Measurements from ENCODE around the gene ARFGAP1. TPM values are rescaled to one million over a fixed set of nuclear protein-coding genes. Genes with fewer than 3 reads are reported as not detected.

The ARFGAP1 gene
- total and polyA plus RNA-seq, 2 donors = 53.1 to 56.3 TPM

DNA sequence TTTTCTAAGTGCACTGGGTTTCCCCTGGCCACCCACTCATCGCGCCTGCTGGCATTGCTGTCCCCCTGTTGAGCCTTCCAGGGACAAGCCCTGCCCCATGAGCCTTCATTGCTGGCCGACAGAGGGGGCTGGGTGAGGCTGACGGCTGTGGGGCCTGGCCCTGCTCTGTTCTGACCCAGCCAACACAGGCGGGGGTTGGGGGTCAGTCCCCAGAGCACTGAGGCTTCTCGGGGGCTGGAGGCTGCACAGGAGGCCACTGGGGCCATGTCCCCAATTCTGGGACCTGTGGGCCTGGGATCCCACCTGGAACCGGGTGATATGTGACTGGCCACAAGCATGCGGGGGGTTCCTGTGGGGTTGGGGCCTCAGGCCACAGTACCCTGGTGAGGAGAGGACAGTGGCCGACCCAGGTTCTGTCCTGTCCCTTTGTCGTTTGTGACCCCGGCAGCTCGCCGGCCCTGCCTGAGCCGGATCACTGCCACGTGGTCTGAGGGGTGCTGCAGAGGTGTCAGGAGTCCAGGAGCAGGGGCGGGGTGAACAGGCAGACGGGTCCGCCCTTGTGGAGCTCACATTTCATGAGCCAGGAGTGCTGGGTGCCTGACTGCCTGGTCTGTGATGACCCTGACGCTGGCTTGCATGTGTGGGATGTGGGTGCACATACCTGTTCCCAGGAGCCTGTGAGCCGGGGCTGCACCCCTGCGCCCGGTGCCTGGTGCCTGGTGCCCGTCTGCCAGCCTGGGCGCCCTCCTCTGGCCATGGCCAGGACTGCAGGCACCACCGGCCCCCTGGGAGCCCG is 18.3 kb downstream of the ARFGAP1 start:
- Histone ChIP-seq H3K36me3 (ENCODE audit: insufficient read depth) (peaks cover 3% of the 10 kb centered on the region), H3K27ac (ENCODE audit: low read depth) (no peak overlapping the region), H3K4me3 (ENCODE audit: low read depth, low read length) (no peak overlapping the region), H3K4me1 (ENCODE audit: insufficient read depth) (no peaks in the 10 kb centered on the region)
- 27% methylated on average over 26 of the region's 26 CpGs for WGBS
- DNase-seq (ENCODE audit: extremely low spot score) = no peak

DNA sequence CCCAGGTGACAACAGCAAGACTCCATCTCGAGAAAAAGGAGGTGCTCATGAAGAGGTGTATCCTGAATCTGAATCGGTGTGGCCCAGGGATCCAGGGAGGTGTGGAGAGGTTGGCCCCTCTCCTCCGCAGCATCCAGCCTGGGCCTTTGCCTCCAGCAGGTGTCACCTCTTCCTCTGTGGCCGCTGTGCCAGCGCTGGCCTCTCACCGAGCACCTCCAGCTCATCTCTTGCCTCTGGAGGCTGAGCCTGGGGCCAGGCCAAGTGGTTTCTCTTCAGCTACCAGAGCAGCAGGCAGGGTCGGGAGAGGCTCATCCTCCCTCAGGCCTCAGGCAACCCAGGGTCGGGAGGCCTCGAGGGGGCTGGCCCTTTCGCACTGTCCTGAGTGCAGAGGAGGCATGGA is 19.2 kb downstream of the ARFGAP1 start:
- whole genome bisulfite sequencing = 73% methylated on average over 10 of the region's 10 CpGs
- Histone ChIP-seq H3K4me3 (ENCODE audit: low read depth, low read length) (no peak overlapping the region), H3K36me3 (ENCODE audit: insufficient read depth) (peaks cover 3% of the 10 kb centered on the region), H3K27ac (ENCODE audit: low read depth) (no peak overlapping the region), H3K4me1 (ENCODE audit: insufficient read depth) (no peaks in the 10 kb centered on the region)
- DNase-seq (ENCODE audit: extremely low spot score) = no peak

DNA sequence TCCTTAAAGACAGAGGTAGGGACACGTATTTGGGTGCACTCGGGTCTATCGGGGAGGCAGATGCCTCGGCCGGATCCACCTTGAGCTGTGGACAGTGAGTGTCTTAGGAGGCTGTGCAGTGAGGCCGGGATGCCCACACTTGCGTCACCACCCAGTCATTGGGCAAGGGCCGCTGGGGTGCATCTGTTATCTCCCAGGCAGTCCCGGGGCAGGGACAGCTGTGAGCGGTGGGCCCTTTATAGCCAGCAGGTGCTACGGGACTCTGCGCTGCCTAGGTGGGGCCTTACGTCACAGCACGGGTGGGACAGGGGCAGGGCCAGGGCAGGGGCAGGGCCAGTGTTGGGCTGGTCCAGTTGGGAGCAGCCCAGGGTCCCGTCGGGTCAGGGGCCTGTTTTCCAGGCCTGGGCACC is 19.7 kb downstream of the ARFGAP1 start:
- DNase-seq (ENCODE audit: extremely low spot score) = no peak
- 73% methylated on average over 16 of the region's 16 CpGs for WGBS
- no peaks in the 10 kb centered on the region for H3K4me1 ChIP-seq (ENCODE audit: insufficient read depth)
- no peak overlapping the region for H3K27ac ChIP-seq (ENCODE audit: low read depth)
- peaks cover 3% of the 10 kb centered on the region for H3K36me3 ChIP-seq (ENCODE audit: insufficient read depth)
- H3K4me3 ChIP-seq (ENCODE audit: low read depth, low read length) = no peak overlapping the region

DNA sequence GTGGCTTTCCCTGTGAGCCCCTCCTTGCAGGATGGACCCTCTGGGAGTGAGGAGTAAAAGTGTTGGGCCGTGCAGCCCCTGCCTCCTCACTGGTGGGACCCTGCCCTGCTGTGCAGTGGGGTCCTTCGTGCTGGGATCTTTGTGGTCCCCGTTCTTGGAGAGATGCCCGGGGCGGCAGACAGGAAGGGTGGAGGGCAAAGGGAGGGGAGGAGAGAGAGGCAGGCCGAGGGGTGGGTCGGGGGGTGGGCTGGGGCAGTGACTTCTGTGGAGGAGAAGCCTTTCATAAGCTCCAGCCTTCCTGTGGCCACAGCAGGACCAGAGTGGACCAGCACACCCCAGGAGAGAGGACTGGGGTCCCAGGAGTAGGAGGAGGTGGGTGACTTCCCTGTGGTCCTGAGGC is 20.3 kb downstream of the ARFGAP1 start, which contains the start of gene COL20A1:
Gene COL20A1 (plus strand): TSS at position 283 of the 400 bp plus-strand sequence. CDS start 1,922 bp downstream, outside the sequence.
- WGBS = 36% methylated on average over 7 of the region's 7 CpGs
- DNase-seq (ENCODE audit: extremely low spot score) = no peak
- Histone ChIP-seq H3K4me3 (ENCODE audit: low read depth, low read length) (no peak within 1 kb of the TSS), H3K27ac (ENCODE audit: low read depth) (no peak within 1 kb of the TSS), H3K36me3 (ENCODE audit: insufficient read depth) (peaks cover 3% of the 10 kb centered on the region), H3K4me1 (ENCODE audit: insufficient read depth) (no peaks in the 10 kb centered on the region)

DNA sequence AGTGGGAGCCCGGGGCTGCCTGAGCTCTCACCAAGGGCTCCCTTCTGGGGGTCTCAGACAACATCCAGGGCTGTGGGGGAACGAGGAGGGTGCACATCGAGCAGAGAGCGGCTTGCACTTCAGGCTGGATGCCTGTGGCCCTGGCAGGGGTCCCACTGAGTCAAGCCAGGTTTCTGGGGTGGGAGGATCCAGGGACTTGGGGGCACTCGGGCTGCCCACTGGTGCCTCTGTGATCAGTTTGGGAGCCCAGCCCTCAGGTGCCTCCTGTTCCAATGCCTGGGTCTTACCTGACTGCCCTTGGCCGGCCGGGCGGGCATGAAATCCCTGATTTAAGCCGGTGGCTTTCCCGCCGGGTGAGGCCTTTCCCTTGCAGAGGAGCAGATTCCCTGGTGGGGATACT is 20.8 kb downstream of the ARFGAP1 start:
- 40% methylated on average over 11 of the region's 11 CpGs for WGBS
- Histone ChIP-seq H3K36me3 (ENCODE audit: insufficient read depth) (peaks cover under 1% of the 10 kb centered on the region), H3K27ac (ENCODE audit: low read depth) (no peak overlapping the region), H3K4me1 (ENCODE audit: insufficient read depth) (no peaks in the 10 kb centered on the region), H3K4me3 (ENCODE audit: low read depth, low read length) (no peak overlapping the region)
- DNase-seq (ENCODE audit: extremely low spot score) = no peak

DNA sequence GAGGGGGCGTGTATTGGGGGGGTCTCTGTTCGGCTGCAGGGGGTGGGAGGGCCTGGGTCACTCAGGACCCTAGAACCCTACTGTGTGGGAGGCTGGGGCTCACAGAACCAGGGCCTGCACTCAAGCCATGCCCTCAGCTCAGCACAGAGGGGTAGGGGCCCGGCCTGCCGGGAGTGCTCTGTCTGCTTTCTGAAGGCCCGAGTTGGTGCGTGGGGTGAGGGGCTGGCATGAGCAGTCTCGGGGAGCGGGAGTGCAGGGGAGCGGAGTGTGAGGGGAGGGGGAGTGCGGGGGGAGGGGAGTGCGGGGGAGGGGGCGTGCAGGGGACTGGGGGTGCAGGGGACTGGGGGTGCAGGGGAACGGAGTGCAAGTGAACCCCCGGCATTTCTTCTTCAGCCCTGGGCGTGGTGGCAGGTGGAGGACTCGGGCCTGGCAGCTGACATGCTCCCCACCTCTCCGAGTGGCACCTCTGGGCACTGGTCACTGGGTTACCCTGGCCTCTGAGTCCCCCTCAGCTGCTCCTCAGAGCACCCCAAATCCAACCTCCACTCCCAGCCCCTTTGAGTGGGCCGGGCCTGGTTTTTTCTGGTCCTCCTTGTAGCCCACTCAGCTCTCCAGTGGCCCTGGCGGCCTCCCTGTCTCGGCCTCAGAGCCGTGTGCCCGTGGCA is 21.4 kb downstream of the ARFGAP1 start:
- Histone ChIP-seq H3K27ac (ENCODE audit: low read depth) (no peak overlapping the region), H3K4me1 (ENCODE audit: insufficient read depth) (no peaks in the 10 kb centered on the region), H3K36me3 (ENCODE audit: insufficient read depth) (no peaks in the 10 kb centered on the region), H3K4me3 (ENCODE audit: low read depth, low read length) (no peak overlapping the region)
- no peak for DNase-seq (ENCODE audit: extremely low spot score)
- 49% methylated on average over 21 of the region's 22 CpGs for WGBS

DNA sequence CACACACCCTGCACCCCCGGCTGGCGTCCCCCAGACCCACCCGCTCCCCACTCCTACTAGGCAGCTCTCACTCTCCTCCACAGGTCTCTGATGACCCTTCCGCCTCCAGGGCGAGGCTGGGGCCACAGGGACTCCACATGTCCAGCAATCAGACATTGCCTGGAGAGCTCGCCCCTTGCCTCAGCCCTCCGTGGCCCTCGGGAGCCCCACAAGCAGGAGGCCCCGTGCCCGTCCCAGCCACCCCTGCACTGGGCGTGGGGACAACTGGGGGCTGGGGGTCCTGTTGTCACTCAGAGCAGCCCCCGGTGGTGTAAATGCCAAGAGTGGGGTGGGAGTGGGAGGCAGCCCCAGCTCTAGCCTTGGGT is 21.9 kb downstream of the ARFGAP1 start:
- Histone ChIP-seq H3K36me3 (ENCODE audit: insufficient read depth) (no peaks in the 10 kb centered on the region), H3K4me1 (ENCODE audit: insufficient read depth) (no peaks in the 10 kb centered on the region), H3K27ac (ENCODE audit: low read depth) (no peak overlapping the region), H3K4me3 (ENCODE audit: low read depth, low read length) (no peak overlapping the region)
- 81% methylated on average over 12 of the region's 12 CpGs for WGBS
- no peak for DNase-seq (ENCODE audit: extremely low spot score)

DNA sequence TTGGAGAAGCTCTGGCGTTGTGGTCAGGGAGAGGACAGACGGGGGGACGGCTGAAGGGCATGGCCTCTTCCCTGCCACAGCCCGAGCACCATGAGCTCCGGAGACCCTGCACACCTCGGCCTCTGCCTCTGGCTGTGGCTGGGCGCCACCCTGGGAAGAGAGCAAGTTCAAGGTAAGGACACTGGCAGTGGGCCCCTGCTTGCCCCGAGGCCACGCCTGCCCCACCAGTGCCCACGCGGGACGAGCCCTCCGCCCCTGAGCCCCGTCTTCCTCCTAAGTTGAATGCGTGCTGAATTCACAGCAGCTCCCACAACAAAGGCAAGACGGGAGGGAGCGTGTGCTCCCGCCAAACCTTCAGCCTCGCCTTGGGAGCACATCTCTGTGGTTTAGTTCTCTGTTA is 22.4 kb downstream of the ARFGAP1 start:
- Histone ChIP-seq H3K27ac (ENCODE audit: low read depth) (no peak overlapping the region), H3K4me3 (ENCODE audit: low read depth, low read length) (no peak overlapping the region), H3K36me3 (ENCODE audit: insufficient read depth) (no peaks in the 10 kb centered on the region), H3K4me1 (ENCODE audit: insufficient read depth) (no peaks in the 10 kb centered on the region)
- 39% methylated on average over 19 of the region's 19 CpGs for WGBS
- DNase-seq (ENCODE audit: extremely low spot score) = no peak

DNA sequence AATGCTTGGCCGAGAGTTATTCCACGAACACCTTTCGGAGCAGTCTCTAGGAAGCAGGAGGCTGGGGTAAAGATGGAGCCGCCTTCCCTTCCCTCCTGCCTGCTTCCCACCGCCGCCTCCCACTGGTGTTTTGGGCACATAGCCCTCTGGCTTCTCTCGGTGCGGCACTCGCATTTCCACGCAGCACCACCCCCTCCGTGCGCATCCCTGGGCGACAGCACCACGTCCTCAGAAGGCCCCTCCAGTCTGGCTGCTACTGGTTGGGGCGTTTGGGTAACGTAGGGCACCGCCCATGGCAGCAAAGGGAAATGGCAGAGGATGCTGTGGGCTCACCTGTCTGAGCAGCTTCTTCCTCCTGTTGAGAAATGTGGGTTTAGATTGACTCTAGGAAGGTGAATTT is 22.8 kb downstream of the ARFGAP1 start:
- no peak for DNase-seq (ENCODE audit: extremely low spot score)
- Histone ChIP-seq H3K36me3 (ENCODE audit: insufficient read depth) (no peaks in the 10 kb centered on the region), H3K4me3 (ENCODE audit: low read depth, low read length) (no peak overlapping the region), H3K27ac (ENCODE audit: low read depth) (no peak overlapping the region), H3K4me1 (ENCODE audit: insufficient read depth) (no peaks in the 10 kb centered on the region)
- WGBS = 31% methylated on average over 17 of the region's 17 CpGs

DNA sequence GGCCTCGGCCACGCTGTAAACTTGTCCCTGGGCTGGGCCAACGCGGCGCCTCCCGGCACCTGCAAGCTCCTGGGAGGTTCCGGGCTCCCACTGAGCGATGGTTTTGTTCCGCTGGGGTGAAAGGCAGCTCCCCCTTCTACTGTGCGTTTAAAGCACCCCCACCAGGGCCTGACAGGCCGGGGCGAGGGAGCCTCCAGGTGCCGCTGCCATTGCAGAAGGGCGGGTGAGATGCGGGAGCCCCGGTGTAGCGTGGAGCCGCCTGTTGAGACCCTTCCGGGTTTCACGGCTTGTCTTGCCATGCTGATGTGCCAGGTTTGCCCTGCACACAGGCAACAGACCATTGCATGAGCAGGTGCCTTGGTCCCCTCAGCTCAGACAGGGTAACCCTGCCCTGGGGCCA is 23.2 kb downstream of the ARFGAP1 start:
- Histone ChIP-seq H3K4me3 (ENCODE audit: low read depth, low read length) (no peak overlapping the region), H3K36me3 (ENCODE audit: insufficient read depth) (no peaks in the 10 kb centered on the region), H3K4me1 (ENCODE audit: insufficient read depth) (no peaks in the 10 kb centered on the region), H3K27ac (ENCODE audit: low read depth) (no peak overlapping the region)
- no peak for DNase-seq (ENCODE audit: extremely low spot score)
- WGBS = 23% methylated on average over 20 of the region's 20 CpGs

DNA sequence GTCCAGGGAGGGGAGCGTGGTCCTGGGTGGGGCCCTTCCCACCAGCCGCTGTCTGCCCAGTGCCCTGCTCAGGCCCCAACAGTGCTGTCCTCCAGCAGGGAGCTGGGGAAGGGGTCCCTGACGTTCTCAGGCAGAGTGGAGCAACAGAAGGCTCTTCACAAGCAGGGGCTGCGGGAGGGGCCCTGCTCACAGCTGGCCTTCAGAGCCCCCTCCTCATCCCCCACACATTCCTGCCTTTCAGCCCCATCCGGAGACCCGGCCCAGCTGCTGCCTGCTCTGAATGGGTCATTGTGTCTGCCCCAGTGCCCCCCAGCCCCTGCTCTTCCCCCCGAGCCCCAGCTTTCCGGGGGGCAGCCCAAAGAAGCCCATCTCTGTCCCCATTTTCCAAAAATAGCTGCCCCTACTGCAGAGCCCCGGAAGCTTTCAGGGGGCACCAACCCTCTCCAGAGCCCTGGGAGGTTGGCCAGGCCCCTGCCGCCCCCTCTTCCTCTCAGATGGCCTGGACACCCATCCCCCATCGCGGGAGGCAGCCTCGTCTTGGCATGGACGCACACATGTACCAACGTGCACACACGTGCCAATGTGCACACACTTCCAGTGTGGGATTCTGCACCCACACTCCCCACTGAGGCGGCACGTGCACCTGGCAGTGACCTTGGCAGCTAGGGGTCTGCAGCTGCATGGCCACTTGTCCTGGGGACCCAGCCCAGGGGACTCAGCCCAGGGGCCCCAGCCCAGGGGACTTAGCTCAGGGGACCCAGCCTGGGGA is 24.1 kb downstream of the ARFGAP1 start:
- no peak overlapping the region for H3K27ac ChIP-seq (ENCODE audit: low read depth)
- 26% methylated on average over 18 of the region's 18 CpGs for WGBS
- no peak overlapping the region for H3K4me3 ChIP-seq (ENCODE audit: low read depth, low read length)
- no peaks in the 10 kb centered on the region for H3K36me3 ChIP-seq (ENCODE audit: insufficient read depth)
- no peaks in the 10 kb centered on the region for H3K4me1 ChIP-seq (ENCODE audit: insufficient read depth)
- DNase-seq (ENCODE audit: extremely low spot score) = no peak

DNA sequence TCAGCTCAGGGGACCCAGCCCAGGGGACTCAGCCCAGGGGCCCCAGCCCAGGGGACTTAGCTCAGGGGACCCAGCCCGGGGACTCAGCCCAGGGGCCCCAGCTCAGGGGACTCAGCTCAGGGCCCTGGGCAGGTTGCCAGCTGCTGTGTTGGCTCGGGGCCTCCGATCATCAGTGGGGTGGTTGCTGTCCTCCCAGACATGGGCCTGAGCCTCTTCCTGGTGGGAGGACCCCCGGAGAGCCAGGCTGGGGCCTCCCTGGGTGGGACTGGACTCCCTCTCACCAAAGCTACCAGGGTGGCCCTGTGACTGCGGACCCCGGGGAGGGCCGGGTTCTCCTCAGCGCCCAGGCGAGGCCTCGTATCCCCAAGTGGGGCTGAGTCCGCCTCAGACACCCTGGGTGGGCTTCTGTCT is 24.8 kb downstream of the ARFGAP1 start:
- Histone ChIP-seq H3K27ac (ENCODE audit: low read depth) (no peak overlapping the region), H3K36me3 (ENCODE audit: insufficient read depth) (no peaks in the 10 kb centered on the region), H3K4me1 (ENCODE audit: insufficient read depth) (no peaks in the 10 kb centered on the region), H3K4me3 (ENCODE audit: low read depth, low read length) (no peak overlapping the region)
- no peak for DNase-seq (ENCODE audit: extremely low spot score)
- 33% methylated on average over 11 of the region's 11 CpGs for WGBS

DNA sequence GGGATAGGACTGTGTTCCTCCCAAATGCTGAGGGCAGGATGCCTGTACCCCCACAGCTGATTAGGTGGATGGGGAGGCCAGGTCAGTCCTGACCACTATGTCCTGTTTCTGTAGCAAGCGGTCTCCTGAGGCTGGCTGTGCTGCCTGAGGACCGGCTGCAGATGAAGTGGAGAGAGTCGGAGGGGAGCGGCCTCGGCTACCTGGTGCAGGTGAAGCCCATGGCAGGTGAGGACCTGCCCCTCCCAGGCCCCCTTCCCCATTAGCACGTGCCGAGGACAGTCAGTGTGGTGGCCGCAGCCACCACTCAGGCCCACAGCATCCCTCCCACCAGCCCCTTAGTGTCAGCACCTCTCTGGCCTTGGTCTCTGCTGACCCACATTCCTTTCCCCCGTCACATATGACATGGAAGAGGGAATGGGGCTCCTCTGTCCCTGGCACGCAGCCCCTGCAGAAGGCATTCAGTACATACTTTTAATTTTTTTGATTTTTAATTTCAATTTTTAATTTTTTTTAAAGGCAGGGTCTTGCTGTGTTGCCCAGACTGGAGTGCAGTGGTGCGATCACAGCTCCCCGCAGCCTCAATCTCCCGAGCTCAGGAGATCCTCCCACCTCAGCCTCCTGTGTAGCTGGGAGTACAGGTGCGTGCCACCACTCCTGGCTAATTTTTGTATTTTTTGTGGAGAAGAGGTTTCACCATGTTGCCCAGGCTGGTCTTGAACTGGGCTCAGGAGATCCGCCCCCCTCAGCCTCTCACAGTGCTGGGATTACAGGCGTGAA is 25.4 kb downstream of the ARFGAP1 start:
- 85% methylated on average over 16 of the region's 16 CpGs for WGBS
- H3K36me3 ChIP-seq (ENCODE audit: insufficient read depth) = no peaks in the 10 kb centered on the region
- H3K27ac ChIP-seq (ENCODE audit: low read depth) = no peak overlapping the region
- no peaks in the 10 kb centered on the region for H3K4me1 ChIP-seq (ENCODE audit: insufficient read depth)
- no peak overlapping the region for H3K4me3 ChIP-seq (ENCODE audit: low read depth, low read length)
- DNase-seq (ENCODE audit: extremely low spot score) = no peak
